Tibial artery (tissue), 4 donors: Measurements from ENCODE around the gene USP40.

Experiments used
- DNase-seq, 2 donors: peaks; one replicate each; pipeline ENCODE4 v3.0.0-alpha.2; 2019
- H3K27ac ChIP-seq, 2 donors: fragments of 200-600 bp; sonication (generic) in 1 of 2; 1 replicate in 1 of 2; 2 replicates in 1 of 2; pipeline ENCODE4 v1.5.1; 2018 to 2019; ENCODE audit warnings: mild to moderate bottlenecking in 1 of 2
- H3K27me3 ChIP-seq, 2 donors: fragments of 200-600 bp; sonication (generic) in 1 of 2; one replicate each; pipeline versions ENCODE4 v1.5.1 to v1.6.0; 2016 to 2019
- H3K36me3 ChIP-seq, 3 donors: fragments of 200-600 bp; sonication (generic) in 2 of 3; one replicate each; pipeline ENCODE4 v1.5.1; 2016 to 2019; ENCODE audit warnings: mild to moderate bottlenecking in 2 of 3
- H3K4me1 ChIP-seq, 4 donors: fragments of 200-600 bp; sonication (generic) in 2 of 4; 1 replicate in 3 of 4; 2 replicates in 1 of 4; pipeline ENCODE4 v1.5.1; 2016 to 2019
- H3K4me3 ChIP-seq, 2 donors: fragments of 200-600 bp; sonication (generic) in 1 of 2; 1 replicate in 1 of 2; 2 replicates in 1 of 2; pipeline ENCODE4 v1.5.1; 2018 to 2019; ENCODE audit warnings: mild to moderate bottlenecking in 2 of 2
- H3K9me3 ChIP-seq, 3 donors: fragments of 200-600 bp; sonication (generic) in 1 of 3; one replicate each; pipeline ENCODE4 v1.5.1; 2016 to 2019
- CTCF ChIP-seq, 2 experiments: fragments of 200-600 bp in 1 of 2; fragments of 450-650 bp in 1 of 2; IDR thresholded peaks; one replicate each; pipeline ENCODE4 v1.5.1; 2017 to 2019; ENCODE audit warnings: antibody characterized with exemption in 2 of 2, mild to moderate bottlenecking in 1 of 2, moderate library complexity in 1 of 2
- intact Hi-C: fragments of 100-400 bp; cut with DNase I; formaldehyde crosslinking; loops from one replicate; pipeline ENCODE4 v1.15.0; 2023; ENCODE audit warnings: low total_unique reads

USP40 gene

GRCh38 chr2:233434666-233435330 lies 131.8 kb downstream of the USP40 start:
- H3K27me3 ChIP-seq: no peaks in the 10 kb centered on the region
- H3K27ac ChIP-seq: no peak overlapping the region
- no peak overlapping the region for H3K4me3 ChIP-seq
- H3K4me1 ChIP-seq: peaks cover 0 to 19% (median 6%) of the 10 kb centered on the region in 4 donors
- H3K9me3 ChIP-seq: no peaks in the 10 kb centered on the region
- intact Hi-C loops: no loop called here
- H3K36me3 ChIP-seq: peaks cover 41 to 56% (median 50%) of the 10 kb centered on the region in 3 donors
- no peak for TF ChIP-seq CTCF (IDR thresholded peaks at IDR 0.05)
- peak in 1 of 2 donors; percentile 53 for DNase-seq

DNA sequence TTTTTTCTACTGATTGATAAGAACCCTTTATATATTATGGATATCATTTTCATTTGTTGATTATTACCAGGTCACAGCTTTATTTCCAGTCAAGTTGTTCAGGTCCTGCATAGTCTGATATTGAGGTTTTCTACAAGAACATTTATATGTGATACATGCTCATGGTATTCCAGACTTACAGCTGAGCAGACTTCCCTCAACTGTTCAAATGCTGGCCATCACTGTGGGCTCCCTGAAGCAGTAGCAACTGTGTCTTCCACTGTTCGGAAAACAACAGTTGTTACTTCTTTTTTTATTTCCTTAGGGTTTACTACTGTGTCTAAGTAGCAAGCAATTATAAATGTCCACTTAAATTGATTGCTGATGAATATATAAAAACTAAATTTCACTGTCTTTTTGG lies 132.8 kb downstream of the USP40 start:
- TF ChIP-seq CTCF (IDR thresholded peaks at IDR 0.05): no peak
- peaks cover 32 to 46% (median 44%) of the 10 kb centered on the region in 3 donors for H3K36me3 ChIP-seq
- no peak overlapping the region for H3K27ac ChIP-seq
- no peaks in the 10 kb centered on the region for H3K27me3 ChIP-seq
- H3K4me1 ChIP-seq: peaks cover 0 to 24% (median 11%) of the 10 kb centered on the region in 4 donors
- intact Hi-C loops: no loop called here
- no peak overlapping the region for H3K4me3 ChIP-seq
- no peak for DNase-seq
- no peaks in the 10 kb centered on the region for H3K9me3 ChIP-seq

GRCh38 chr2:233433029-233433428 lies 133.6 kb downstream of the USP40 start:
- intact Hi-C loops: no loop called here

GRCh38 chr2:233430651-233431050 lies 135.9 kb downstream of the USP40 start:
- DNase-seq: no peak
- Histone ChIP-seq H3K9me3 (no peaks in the 10 kb centered on the region), H3K27me3 (no peaks in the 10 kb centered on the region), H3K36me3 (peaks cover 2 to 14% (median 14%) of the 10 kb centered on the region in 3 donors), H3K27ac (no peak overlapping the region), H3K4me3 (no peak overlapping the region), H3K4me1 (peaks cover 0 to 37% (median 14%) of the 10 kb centered on the region in 4 donors)
- no peak for TF ChIP-seq CTCF (IDR thresholded peaks at IDR 0.05)
- intact Hi-C loops: no loop called here

More at GRCh38 chr2:233433029-233433428, 133.6 kb downstream of the USP40 start:
- no peak overlapping the region for H3K27ac ChIP-seq
- H3K27me3 ChIP-seq: no peaks in the 10 kb centered on the region
- H3K4me1 ChIP-seq: peaks cover 0 to 31% (median 13%) of the 10 kb centered on the region in 4 donors
- H3K36me3 ChIP-seq: peaks cover 24 to 38% (median 38%) of the 10 kb centered on the region in 3 donors
- no peak for DNase-seq
- no peak for TF ChIP-seq CTCF (IDR thresholded peaks at IDR 0.05)
- H3K9me3 ChIP-seq: no peaks in the 10 kb centered on the region
- no peak overlapping the region for H3K4me3 ChIP-seq

DNA sequence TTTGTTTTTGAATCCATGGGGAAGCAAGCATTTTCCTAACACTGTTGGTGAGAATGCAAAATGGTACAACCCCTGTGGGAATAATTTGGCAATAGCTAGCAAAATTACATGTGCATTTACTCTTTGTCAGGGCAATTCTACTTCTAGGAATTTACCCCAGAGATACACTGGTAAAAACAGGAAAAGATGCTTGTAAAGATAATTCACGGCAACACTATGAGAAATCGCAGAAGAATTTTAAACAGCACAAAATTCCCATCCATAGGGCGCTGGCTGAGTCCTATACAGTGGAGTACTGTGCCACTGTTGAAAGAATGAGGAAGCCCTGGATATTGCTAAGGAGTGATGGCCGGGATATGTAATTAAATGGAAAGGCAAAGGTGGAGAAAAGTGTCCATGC lies 136.5 kb downstream of the USP40 start:
- Histone ChIP-seq H3K36me3 (peaks cover 0 to 8% (median 8%) of the 10 kb centered on the region in 3 donors), H3K27ac (peak overlapping the region in 1 of 2 donors; percentile 29), H3K4me1 (peaks cover 0 to 41% (median 15%) of the 10 kb centered on the region in 4 donors), H3K9me3 (no peaks in the 10 kb centered on the region), H3K4me3 (no peak overlapping the region), H3K27me3 (no peaks in the 10 kb centered on the region)
- no peak for DNase-seq
- intact Hi-C loops: no loop called here
- no peak for TF ChIP-seq CTCF (IDR thresholded peaks at IDR 0.05)
